ENCODE measurements around the gene CMTR2. TPM values are rescaled to one million over a fixed set of nuclear protein-coding genes. Genes with fewer than 3 reads are reported as not detected.

CMTR2 gene
- total RNA-seq, 1 experiment from 2014 or later = 26.8 TPM

DNA sequence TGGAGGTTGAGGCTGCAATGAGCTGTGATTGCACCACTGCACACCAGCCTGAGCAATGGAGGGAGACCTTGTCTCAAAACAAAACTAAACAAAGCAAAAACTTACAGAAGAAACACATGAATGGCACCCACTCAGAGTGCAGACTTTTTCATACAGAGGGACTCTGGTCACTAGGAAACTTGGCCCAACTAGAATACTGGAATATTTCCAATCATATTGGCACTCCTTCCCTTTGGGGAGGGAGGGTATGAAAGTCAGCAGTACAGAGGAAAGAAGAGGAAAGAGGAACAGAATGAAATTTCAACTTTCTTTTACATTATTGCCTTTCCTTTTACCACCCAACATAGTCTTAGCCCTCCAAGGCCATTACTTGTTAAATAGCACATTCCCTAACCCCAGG lies 28.2 kb downstream of the CMTR2 start (continued):
- no peak for TF ChIP-seq ZNF274 (IDR thresholded peaks at IDR 0.05; ENCODE audit: low read depth, low read length)
- TF ChIP-seq, protein P1, sequence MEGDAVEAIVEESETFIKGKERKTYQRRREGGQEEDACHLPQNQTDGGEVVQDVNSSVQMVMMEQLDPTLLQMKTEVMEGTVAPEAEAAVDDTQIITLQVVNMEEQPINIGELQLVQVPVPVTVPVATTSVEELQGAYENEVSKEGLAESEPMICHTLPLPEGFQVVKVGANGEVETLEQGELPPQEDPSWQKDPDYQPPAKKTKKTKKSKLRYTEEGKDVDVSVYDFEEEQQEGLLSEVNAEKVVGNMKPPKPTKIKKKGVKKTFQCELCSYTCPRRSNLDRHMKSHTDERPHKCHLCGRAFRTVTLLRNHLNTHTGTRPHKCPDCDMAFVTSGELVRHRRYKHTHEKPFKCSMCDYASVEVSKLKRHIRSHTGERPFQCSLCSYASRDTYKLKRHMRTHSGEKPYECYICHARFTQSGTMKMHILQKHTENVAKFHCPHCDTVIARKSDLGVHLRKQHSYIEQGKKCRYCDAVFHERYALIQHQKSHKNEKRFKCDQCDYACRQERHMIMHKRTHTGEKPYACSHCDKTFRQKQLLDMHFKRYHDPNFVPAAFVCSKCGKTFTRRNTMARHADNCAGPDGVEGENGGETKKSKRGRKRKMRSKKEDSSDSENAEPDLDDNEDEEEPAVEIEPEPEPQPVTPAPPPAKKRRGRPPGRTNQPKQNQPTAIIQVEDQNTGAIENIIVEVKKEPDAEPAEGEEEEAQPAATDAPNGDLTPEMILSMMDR (IDR thresholded peaks at IDR 0.05 in 2 of 3, conservative IDR thresholded peaks at IDR 0.05 in 1 of 3; ENCODE audit: borderline replicate concordance in 1 of 3, insufficient read depth in 1 of 3, low read depth in 2 of 3, low read length in 2 of 3) = no peak
- TF ChIP-seq, protein P2, sequence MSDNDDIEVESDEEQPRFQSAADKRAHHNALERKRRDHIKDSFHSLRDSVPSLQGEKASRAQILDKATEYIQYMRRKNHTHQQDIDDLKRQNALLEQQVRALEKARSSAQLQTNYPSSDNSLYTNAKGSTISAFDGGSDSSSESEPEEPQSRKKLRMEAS (IDR thresholded peaks at IDR 0.05) = no peak
- no peak for TF ChIP-seq CBX3 (IDR thresholded peaks at IDR 0.05; ENCODE audit: low read depth)

DNA sequence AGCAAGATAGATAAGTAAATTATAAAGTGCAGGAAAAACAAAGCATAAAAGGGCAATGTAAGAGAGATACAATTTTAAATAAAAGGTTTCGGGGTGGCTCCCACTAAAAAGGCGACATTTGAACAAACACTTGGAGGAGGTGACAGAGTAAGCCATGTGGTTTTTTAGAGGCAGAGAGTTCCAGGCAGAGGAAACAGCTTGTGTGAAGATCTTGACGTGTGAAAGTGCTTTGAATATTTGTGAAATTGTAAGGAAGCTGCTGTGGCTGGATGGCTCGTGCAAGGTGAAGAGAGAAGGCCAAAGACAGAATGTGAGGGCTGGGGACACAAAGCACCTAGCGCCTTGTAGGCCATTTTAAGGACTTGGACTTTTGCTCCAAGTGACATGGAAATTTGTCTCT lies 30.1 kb downstream of the CMTR2 start:
- ATAC-seq (no peak), DNase-seq (ENCODE audit: low read depth, low spot score) (no peak)
- Histone ChIP-seq H3K27ac (ENCODE audit: low read depth, low read length) (no peak overlapping the region), H3K9me2 (ENCODE audit: insufficient read depth) (no peaks in the 10 kb centered on the region), H3K79me2 (ENCODE audit: insufficient read depth, low read length) (no peaks in the 10 kb centered on the region), H2AFZ (ENCODE audit: low read depth, low read length, poor library complexity, severe bottlenecking) (no peak overlapping the region), H4K20me1 (ENCODE audit: insufficient read depth) (no peaks in the 10 kb centered on the region), H3K36me3 (ENCODE audit: control insufficient read depth in 1 of 2, insufficient read depth in 2 of 2, low read length in 2 of 2) (no peaks in the 10 kb centered on the region), H3K4me2 (ENCODE audit: low read length) (no peak overlapping the region), H3K4me1 (ENCODE audit: control insufficient read depth in 1 of 2, insufficient read depth in 2 of 2, low read length in 2 of 2) (no peaks in the 10 kb centered on the region), H3K9ac (ENCODE audit: low read length) (no peak overlapping the region), H3K4me3 (replicated peaks in 1 of 2; ENCODE audit: low read depth in 1 of 2, low read length in 2 of 2) (no peak overlapping the region), H3K9me3 (ENCODE audit: control insufficient read depth in 1 of 2, insufficient read depth in 1 of 2, low read depth in 1 of 2, low read length in 2 of 2) (no peaks in the 10 kb centered on the region), H3K27me3 (ENCODE audit: insufficient read depth, low read length) (0 out of 2 replicates have a peak, but pooled peaks cover 7% of the 10 kb centered on the region)
- ChIA-PET CTCF (interaction anchor here (1.2 kb wide), 1 partner anchor 53 kb away, joined by 3 read pairs; no protein-coding TSS in a partner anchor), RAD21 (ENCODE audit: low non-redundant PET in 1 of 2, low total read pairs in 2 of 2, uncharacterized antibody in 2 of 2, unreplicated experiment in 2 of 2) (no interaction called here), POLR2A (no interaction called here)
- intact Hi-C loops (cut with micrococcal nuclease) = no loop called here
- no TSS peak for BruUV-seq (replicated peaks)
- TF ChIP-seq FOSL1 (IDR thresholded peaks at IDR 0.05; ENCODE audit: low read depth) (no peak), RAD21 (IDR thresholded peaks at IDR 0.05; ENCODE audit: low read depth) (no peak), EZH2phosphoT487 (IDR thresholded peaks at IDR 0.05; ENCODE audit: borderline replicate concordance) (no peak), POLR2A (IDR thresholded peaks at IDR 0.05; ENCODE audit: borderline replicate concordance, extremely low read depth, insufficient read depth, insufficient read length) (no peak), ZFX (IDR thresholded peaks at IDR 0.05) (no peak), JUND (IDR thresholded peaks at IDR 0.05) (no peak), EZH2 (IDR thresholded peaks at IDR 0.05) (no peak), TCF7L2 (IDR thresholded peaks at IDR 0.05; ENCODE audit: borderline replicate concordance, extremely low read depth, insufficient read depth, insufficient read length) (no peak)
- TF ChIP-seq, protein P3, sequence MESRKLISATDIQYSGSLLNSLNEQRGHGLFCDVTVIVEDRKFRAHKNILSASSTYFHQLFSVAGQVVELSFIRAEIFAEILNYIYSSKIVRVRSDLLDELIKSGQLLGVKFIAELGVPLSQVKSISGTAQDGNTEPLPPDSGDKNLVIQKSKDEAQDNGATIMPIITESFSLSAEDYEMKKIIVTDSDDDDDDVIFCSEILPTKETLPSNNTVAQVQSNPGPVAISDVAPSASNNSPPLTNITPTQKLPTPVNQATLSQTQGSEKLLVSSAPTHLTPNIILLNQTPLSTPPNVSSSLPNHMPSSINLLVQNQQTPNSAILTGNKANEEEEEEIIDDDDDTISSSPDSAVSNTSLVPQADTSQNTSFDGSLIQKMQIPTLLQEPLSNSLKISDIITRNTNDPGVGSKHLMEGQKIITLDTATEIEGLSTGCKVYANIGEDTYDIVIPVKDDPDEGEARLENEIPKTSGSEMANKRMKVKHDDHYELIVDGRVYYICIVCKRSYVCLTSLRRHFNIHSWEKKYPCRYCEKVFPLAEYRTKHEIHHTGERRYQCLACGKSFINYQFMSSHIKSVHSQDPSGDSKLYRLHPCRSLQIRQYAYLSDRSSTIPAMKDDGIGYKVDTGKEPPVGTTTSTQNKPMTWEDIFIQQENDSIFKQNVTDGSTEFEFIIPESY (IDR thresholded peaks at IDR 0.05; ENCODE audit: extremely low read depth, insufficient replicate concordance, low read length) = no peak
- TF ChIP-seq, protein P4, sequence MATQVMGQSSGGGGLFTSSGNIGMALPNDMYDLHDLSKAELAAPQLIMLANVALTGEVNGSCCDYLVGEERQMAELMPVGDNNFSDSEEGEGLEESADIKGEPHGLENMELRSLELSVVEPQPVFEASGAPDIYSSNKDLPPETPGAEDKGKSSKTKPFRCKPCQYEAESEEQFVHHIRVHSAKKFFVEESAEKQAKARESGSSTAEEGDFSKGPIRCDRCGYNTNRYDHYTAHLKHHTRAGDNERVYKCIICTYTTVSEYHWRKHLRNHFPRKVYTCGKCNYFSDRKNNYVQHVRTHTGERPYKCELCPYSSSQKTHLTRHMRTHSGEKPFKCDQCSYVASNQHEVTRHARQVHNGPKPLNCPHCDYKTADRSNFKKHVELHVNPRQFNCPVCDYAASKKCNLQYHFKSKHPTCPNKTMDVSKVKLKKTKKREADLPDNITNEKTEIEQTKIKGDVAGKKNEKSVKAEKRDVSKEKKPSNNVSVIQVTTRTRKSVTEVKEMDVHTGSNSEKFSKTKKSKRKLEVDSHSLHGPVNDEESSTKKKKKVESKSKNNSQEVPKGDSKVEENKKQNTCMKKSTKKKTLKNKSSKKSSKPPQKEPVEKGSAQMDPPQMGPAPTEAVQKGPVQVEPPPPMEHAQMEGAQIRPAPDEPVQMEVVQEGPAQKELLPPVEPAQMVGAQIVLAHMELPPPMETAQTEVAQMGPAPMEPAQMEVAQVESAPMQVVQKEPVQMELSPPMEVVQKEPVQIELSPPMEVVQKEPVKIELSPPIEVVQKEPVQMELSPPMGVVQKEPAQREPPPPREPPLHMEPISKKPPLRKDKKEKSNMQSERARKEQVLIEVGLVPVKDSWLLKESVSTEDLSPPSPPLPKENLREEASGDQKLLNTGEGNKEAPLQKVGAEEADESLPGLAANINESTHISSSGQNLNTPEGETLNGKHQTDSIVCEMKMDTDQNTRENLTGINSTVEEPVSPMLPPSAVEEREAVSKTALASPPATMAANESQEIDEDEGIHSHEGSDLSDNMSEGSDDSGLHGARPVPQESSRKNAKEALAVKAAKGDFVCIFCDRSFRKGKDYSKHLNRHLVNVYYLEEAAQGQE (IDR thresholded peaks at IDR 0.05; ENCODE audit: low read depth) = no peak

All from HCT116 (cell line).